GM23248 (cell line): ENCODE measurements around the gene PRKCA.

Experiments
- EZH2 ChIP-seq: fragments of 200-600 bp; sonication (generic); IDR thresholded peaks from 2 replicates; pipeline ENCODE4 v1.6.1; 2018; ENCODE audit warnings: antibody characterized with exemption, mild to moderate bottlenecking; ENCODE audit not compliant: insufficient read depth, poor library complexity, severe bottlenecking
- EZH2phosphoT487 ChIP-seq: fragments of 200-600 bp; sonication (generic); IDR thresholded peaks from 2 replicates; pipeline ENCODE4 v1.6.1; 2018; ENCODE audit warnings: antibody characterized with exemption, moderate library complexity, mild to moderate bottlenecking, low read depth; ENCODE audit not compliant: insufficient read depth

DNA sequence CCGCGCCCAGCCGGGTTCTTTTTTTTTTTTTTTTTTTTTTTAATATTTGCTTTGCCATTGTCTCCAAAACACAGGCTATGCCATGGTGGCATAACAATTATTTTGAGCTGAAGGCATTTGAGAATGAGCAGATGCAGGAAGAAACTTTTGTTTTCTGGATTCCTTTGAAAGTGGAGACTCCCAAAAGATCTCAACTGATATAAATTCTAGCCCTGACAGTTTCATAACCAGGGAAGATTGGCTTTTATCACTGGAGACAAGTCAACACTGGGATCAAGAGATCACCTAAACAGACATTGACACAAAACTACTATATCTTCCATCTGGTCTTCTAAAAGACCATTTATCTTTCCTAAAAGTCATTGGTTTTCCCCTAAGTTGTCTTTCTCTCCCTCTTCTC is 10.1 kb upstream of the PRKCA start:
- TF ChIP-seq EZH2phosphoT487 = no peak
- TF ChIP-seq EZH2 = no peak
